ENCODE results near the gene S100A6.
"Not testable (repeated sequence)": the region's sequence is repeated elsewhere in the genome, so short reads cannot be mapped to it uniquely, and the experiment has no call there.

The S100A6 gene

DNA sequence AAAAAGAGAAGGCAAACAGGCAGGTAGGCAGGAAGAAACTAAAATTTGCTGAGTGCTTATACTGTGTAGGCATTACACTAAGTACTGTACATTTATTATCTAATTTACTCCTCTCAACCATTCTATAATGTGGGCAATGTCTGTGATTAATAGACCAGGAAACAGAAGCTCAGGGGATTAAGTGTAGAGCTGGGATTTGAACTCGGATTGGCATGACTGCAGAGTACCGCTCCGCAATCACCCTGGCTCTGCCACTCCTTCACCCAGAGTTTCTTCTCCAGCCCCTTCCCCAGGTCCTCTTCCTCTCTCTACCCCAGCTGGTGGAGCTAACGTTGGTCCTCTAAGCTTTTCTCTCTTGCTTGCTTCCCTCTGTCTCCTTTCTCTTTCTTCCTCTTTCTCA is 41.3 kb upstream of the S100A6 start:
- no peak for DNase-seq (ENCODE audit: extremely low read depth, low read depth)
- H3K4me3 ChIP-seq (replicated peaks; ENCODE audit: low read depth, low read length) = no peak overlapping the region
- TF ChIP-seq, protein P1, sequence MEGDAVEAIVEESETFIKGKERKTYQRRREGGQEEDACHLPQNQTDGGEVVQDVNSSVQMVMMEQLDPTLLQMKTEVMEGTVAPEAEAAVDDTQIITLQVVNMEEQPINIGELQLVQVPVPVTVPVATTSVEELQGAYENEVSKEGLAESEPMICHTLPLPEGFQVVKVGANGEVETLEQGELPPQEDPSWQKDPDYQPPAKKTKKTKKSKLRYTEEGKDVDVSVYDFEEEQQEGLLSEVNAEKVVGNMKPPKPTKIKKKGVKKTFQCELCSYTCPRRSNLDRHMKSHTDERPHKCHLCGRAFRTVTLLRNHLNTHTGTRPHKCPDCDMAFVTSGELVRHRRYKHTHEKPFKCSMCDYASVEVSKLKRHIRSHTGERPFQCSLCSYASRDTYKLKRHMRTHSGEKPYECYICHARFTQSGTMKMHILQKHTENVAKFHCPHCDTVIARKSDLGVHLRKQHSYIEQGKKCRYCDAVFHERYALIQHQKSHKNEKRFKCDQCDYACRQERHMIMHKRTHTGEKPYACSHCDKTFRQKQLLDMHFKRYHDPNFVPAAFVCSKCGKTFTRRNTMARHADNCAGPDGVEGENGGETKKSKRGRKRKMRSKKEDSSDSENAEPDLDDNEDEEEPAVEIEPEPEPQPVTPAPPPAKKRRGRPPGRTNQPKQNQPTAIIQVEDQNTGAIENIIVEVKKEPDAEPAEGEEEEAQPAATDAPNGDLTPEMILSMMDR (IDR thresholded peaks at IDR 0.05; ENCODE audit: low read depth, low read length, missing control alignments) = no peak

DNA sequence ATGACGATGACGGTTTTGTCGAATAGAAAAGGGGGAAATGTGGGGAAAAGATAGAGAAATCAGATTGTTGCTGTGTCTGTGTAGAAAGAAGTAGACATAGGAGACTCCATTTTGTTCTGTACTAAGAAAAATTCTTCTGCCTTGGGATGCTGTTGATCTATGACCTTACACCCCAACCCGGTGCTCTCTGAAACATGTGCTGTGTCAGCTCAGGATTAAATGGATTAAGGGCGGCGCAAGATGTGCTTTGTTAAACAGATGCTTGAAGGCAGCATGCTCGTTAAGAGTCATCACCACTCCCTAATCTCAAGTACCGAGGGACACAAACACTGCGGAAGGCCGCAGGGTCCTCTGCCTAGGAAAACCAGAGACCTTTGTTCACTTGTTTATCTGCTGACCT is 39.7 kb upstream of the S100A6 start:
- DNase-seq (ENCODE audit: extremely low read depth, low read depth); H3K4me3 ChIP-seq (replicated peaks; ENCODE audit: low read depth, low read length): not testable (repeated sequence)

DNA sequence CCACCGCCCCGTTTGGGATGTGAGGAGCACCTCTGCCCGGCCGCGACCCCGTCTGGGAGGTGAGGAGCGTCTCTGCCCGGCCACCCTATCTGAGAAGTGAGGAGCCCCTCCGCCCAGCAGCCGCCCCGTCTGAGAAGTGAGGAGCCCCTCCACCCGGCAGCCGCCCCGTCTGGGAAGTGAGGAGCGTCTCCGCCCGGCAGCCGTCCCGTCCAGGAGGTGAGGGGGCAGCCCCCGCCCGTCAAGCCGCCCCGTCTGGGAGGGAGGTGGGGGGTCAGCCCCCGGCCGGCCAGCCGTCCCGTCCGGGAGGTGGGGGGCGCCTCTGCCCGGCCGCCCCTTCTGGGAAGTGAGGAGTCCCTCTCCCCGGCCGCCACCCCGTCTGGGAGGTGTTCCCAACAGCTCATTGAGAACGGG is 39.3 kb upstream of the S100A6 start:
- not testable (repeated sequence) for H3K4me3 ChIP-seq (replicated peaks; ENCODE audit: low read depth, low read length); DNase-seq (ENCODE audit: extremely low read depth, low read depth)

DNA sequence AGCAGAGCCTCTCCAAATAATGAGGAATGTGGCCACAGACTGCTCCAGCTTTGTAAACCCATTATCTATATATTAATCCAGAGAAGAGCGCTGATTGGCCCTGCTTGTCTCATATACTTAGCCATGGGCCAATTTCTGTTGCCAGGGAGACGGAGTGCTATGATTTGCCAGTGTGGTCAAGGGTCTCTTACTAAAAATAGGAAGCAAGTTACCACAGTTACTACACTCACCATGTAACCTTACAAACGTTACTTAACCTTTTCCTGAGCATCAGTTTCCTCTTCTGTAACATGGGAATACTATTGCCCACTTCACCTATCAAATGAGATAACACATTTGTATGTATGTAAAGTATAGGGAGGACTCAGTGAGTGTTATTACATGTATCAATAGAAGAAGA is 37.6 kb upstream of the S100A6 start:
- TF ChIP-seq, protein P1 (IDR thresholded peaks at IDR 0.05; ENCODE audit: low read depth, low read length, missing control alignments) = no peak
- no peak for DNase-seq (ENCODE audit: extremely low read depth, low read depth)

DNA sequence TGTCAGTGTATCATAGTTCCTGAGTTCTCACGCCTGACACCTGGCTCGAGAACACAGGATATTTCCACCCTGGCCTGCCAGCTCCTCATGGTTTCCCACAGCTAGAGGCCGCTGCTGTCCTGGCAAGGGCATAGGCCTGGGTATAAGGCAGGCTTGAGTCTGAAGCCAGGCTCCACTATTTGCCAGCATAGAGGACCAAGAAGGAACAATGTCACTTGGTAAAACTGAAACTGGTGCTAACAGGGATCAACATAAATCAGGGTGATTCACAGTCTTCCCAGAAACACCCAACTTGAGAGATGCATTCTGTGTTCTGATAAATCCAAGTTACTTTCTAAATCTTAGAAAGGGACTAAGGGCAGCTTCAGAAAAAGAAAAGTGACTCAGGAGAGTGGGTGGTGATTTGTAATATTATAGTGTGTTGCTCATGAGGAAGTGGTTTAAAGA is 36.8 kb upstream of the S100A6 start:
- H3K4me3 ChIP-seq (replicated peaks; ENCODE audit: low read depth, low read length) = no peak overlapping the region
- DNase-seq (ENCODE audit: extremely low read depth, low read depth) = peak; percentile 68
- TF ChIP-seq, protein P1 (IDR thresholded peaks at IDR 0.05; ENCODE audit: low read depth, low read length, missing control alignments) = peak; percentile 95

More for the DNA sequence above, 37.6 kb upstream of the S100A6 start:
- H3K4me3 ChIP-seq (replicated peaks; ENCODE audit: low read depth, low read length) = no peak overlapping the region

DNA sequence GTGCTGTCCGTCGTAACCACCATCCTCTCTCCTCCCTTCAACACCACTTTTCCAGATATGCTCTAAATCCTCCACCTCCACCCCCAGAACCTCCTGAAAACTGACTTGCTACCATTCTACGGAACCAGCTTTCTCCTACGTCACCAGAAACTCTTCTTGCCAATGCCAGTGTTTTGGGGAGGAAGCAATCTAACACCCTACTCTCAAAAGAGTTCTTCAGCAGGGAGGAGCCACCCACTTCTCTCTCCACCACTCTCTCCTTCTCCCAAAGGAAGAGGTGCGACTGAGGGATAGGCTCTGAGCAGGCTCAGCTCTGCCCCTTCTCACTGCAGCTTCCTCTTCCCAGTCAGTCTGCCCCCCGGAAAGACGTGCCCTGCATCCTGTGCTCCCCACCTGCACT is 35.9 kb upstream of the S100A6 start:
- no peak overlapping the region for H3K4me3 ChIP-seq (replicated peaks; ENCODE audit: low read depth, low read length)
- no peak for DNase-seq (ENCODE audit: extremely low read depth, low read depth)
- TF ChIP-seq, protein P1 (IDR thresholded peaks at IDR 0.05; ENCODE audit: low read depth, low read length, missing control alignments) = no peak

DNA sequence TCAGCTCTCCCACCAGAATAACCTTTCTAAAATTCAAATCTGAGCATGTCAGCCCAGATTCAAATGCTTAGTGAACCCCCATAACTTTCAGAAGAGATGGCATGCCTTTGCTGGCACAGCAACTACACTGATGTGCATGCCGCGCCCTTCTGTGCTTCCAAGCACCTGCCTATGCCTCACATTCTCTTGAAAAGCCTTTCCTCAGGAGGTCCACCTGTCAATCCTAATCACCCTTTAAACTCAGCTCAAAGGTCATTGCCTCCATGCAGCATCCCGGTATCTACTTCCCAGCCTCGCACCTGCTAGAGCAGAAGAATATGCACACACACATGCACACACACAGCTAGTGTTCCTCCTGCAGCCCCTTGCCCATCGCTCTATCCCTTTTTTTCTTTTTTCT is 35.1 kb upstream of the S100A6 start:
- TF ChIP-seq, protein P1 (IDR thresholded peaks at IDR 0.05; ENCODE audit: low read depth, low read length, missing control alignments) = no peak
- no peak for DNase-seq (ENCODE audit: extremely low read depth, low read depth)
- no peak overlapping the region for H3K4me3 ChIP-seq (replicated peaks; ENCODE audit: low read depth, low read length)

DNA sequence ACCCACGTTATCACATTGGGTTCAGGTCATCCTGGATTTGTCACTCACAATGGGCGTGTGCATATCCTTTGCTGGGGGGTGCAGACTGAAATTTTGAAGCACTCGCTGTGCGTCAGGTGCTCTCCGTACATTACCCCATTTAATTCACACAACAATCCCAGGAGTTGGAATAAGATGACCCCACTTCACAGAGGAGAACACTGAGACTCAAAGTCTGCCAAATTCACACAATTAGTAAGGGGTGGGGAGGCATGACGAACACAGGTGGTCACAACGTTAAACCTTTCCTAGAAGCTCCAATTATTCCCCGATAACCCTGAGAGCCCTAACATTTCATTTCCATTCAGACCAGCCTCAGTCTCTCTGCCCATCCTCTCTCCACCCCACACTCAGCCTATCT is 33.7 kb upstream of the S100A6 start:
- DNase-seq (ENCODE audit: extremely low read depth, low read depth) = no peak
- H3K4me3 ChIP-seq (replicated peaks; ENCODE audit: low read depth, low read length) = no peak overlapping the region
- TF ChIP-seq, protein P1 (IDR thresholded peaks at IDR 0.05; ENCODE audit: low read depth, low read length, missing control alignments) = no peak
